ENCODE results near the gene ZNHIT3. TPM values are rescaled to one million over a fixed set of nuclear protein-coding genes. Genes with fewer than 3 reads are reported as not detected.

The ZNHIT3 gene
- total and polyA plus RNA-seq, 2 of the 4 experiments (the other 2 are of a cell fraction): 27.8 to 52.3 TPM

DNA sequence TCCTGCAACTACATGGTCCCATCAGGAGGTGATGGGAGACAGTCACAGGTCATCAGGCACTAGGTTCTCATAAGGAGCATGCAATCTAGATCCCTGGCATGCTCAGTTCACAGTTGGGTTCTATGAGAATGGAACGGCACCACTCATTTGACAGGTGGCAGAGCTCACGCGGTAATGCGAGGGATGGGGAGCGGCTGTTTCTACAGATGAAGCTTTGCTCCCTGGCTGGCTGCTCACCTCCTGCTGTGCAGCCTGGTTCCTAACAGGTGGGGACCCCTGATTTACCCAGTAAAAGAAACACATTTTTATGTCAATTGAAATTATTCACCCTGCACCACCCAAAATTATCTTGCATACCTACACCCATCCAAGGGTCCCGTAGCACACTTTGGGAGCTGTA, 42.7 kb upstream of the ZNHIT3 start:
- H2BK20ac ChIP-seq (ENCODE audit: low read depth, low read length): no peak overlapping the region
- no peak overlapping the region for H3K4me2 ChIP-seq (ENCODE audit: low read depth, low read length)
- H3K23ac ChIP-seq (ENCODE audit: low read depth, low read length): no peak overlapping the region
- H2AK5ac ChIP-seq (ENCODE audit: low read depth, low read length): no peak overlapping the region
- WGBS, 2 experiments (ENCODE audit: extremely low coverage in 2 of 2, insufficient read length in 1 of 2): 100% methylated on average over 1 of the region's 6 CpGs; no CpG with 5 or more reads in 1 of the 2 experiments
- no peaks in the 10 kb centered on the region for H3K9me3 ChIP-seq (ENCODE audit: control insufficient read depth, insufficient read depth, low read length)
- H2BK15ac ChIP-seq (ENCODE audit: low read depth, low read length): no peak overlapping the region
- dilution Hi-C loops (cut with HindIII; ENCODE audit: low sequenced_read_pairs, unreplicated experiment): no loop called here
- H3K4me1 ChIP-seq (ENCODE audit: control insufficient read depth, insufficient read depth, low read length): no peaks in the 10 kb centered on the region
- ChIA-PET POLR2A (ENCODE audit: unreplicated experiment) (no interaction called here), CTCF (no interaction called here)
- no peak overlapping the region for H2AK9ac ChIP-seq (replicated peaks; ENCODE audit: low read depth, low read length, poor library complexity)
- H2BK5ac ChIP-seq (ENCODE audit: low read depth, low read length, poor library complexity, severe bottlenecking): no peak overlapping the region
- no peak overlapping the region for H4K8ac ChIP-seq (ENCODE audit: low read depth in 2 of 2, low read length in 2 of 2)
- no peak overlapping the region for H4K91ac ChIP-seq (ENCODE audit: insufficient read depth, low read depth, low read length)
- H3K9me1 ChIP-seq (ENCODE audit: insufficient read depth, low read length): no peaks in the 10 kb centered on the region
- H3K36me3 ChIP-seq (ENCODE audit: control insufficient read depth, insufficient read depth, low read length): no peaks in the 10 kb centered on the region
- DNase-seq (no peak), ATAC-seq (ENCODE audit: low read depth) (no peak)
- no peak overlapping the region for H4K5ac ChIP-seq (ENCODE audit: low read depth, low read length)
- H3K56ac ChIP-seq (ENCODE audit: extremely low read depth, insufficient read depth, low read length): no peak overlapping the region
- no peak overlapping the region for H3K4me3 ChIP-seq (ENCODE audit: insufficient read depth, low read depth, low read length)
- no peak overlapping the region for H3K4ac ChIP-seq (ENCODE audit: low read depth, low read length)
- intact Hi-C loops (cut with micrococcal nuclease): no loop called here
- H3K79me1 ChIP-seq (ENCODE audit: low read depth in 1 of 2, low read length in 2 of 2): no peaks in the 10 kb centered on the region
- no peaks in the 10 kb centered on the region for H4K20me1 ChIP-seq (ENCODE audit: insufficient read depth, low read length)
- no peak overlapping the region for H3K18ac ChIP-seq (ENCODE audit: low read depth, low read length)
- no peak overlapping the region for H2AFZ ChIP-seq (replicated peaks; ENCODE audit: low read length, poor library complexity)
- no TSS peak for BruUV-seq (replicated peaks)
- TF ChIP-seq FOS (IDR thresholded peaks at IDR 0.05; ENCODE audit: low read depth, low read length) (no peak), MXI1 (IDR thresholded peaks at IDR 0.05; ENCODE audit: borderline replicate concordance, low read depth, low read length) (no peak), BHLHE40 (IDR thresholded peaks at IDR 0.05; ENCODE audit: low read depth, low read length) (no peak), CHD1 (IDR thresholded peaks at IDR 0.05; ENCODE audit: low read depth, low read length) (no peak), MAFK (IDR thresholded peaks at IDR 0.05; ENCODE audit: low read depth, low read length) (no peak), MAZ (IDR thresholded peaks at IDR 0.05; ENCODE audit: borderline replicate concordance, low read depth, low read length) (no peak)
- TF ChIP-seq, protein P1, sequence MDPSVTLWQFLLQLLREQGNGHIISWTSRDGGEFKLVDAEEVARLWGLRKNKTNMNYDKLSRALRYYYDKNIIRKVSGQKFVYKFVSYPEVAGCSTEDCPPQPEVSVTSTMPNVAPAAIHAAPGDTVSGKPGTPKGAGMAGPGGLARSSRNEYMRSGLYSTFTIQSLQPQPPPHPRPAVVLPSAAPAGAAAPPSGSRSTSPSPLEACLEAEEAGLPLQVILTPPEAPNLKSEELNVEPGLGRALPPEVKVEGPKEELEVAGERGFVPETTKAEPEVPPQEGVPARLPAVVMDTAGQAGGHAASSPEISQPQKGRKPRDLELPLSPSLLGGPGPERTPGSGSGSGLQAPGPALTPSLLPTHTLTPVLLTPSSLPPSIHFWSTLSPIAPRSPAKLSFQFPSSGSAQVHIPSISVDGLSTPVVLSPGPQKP (IDR thresholded peaks at IDR 0.05; ENCODE audit: borderline replicate concordance, low read depth, low read length): no peak
- TF ChIP-seq, protein P2, sequence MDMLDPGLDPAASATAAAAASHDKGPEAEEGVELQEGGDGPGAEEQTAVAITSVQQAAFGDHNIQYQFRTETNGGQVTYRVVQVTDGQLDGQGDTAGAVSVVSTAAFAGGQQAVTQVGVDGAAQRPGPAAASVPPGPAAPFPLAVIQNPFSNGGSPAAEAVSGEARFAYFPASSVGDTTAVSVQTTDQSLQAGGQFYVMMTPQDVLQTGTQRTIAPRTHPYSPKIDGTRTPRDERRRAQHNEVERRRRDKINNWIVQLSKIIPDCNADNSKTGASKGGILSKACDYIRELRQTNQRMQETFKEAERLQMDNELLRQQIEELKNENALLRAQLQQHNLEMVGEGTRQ (IDR thresholded peaks at IDR 0.05; ENCODE audit: low read depth, low read length): no peak
- TF ChIP-seq, protein P3, sequence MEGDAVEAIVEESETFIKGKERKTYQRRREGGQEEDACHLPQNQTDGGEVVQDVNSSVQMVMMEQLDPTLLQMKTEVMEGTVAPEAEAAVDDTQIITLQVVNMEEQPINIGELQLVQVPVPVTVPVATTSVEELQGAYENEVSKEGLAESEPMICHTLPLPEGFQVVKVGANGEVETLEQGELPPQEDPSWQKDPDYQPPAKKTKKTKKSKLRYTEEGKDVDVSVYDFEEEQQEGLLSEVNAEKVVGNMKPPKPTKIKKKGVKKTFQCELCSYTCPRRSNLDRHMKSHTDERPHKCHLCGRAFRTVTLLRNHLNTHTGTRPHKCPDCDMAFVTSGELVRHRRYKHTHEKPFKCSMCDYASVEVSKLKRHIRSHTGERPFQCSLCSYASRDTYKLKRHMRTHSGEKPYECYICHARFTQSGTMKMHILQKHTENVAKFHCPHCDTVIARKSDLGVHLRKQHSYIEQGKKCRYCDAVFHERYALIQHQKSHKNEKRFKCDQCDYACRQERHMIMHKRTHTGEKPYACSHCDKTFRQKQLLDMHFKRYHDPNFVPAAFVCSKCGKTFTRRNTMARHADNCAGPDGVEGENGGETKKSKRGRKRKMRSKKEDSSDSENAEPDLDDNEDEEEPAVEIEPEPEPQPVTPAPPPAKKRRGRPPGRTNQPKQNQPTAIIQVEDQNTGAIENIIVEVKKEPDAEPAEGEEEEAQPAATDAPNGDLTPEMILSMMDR (conservative IDR thresholded peaks at IDR 0.05; ENCODE audit: low read depth, low read length): no peak
- in situ Hi-C loops (cut with MboI; ENCODE audit: low sequenced_read_pairs): no loop called here
- no peak overlapping the region for H2BK120ac ChIP-seq (ENCODE audit: low read depth, low read length)
- H3K27me3 ChIP-seq (ENCODE audit: control insufficient read depth, insufficient read depth, low read length): no peaks in the 10 kb centered on the region
- H3K27ac ChIP-seq (ENCODE audit: insufficient read depth, low read length): no peak overlapping the region
- no peak overlapping the region for H3K14ac ChIP-seq (replicated peaks; ENCODE audit: low read depth, low read length)
- H3K9ac ChIP-seq (ENCODE audit: low read depth, low read length): no peak overlapping the region

All from IMR-90 (cell line).